ENCODE measurements around the gene BEST4.

BEST4 gene

GRCh38 chr1:44786138-44786840 lies 1.7 kb downstream of the BEST4 start:
- no peak for TF ChIP-seq REST (IDR thresholded peaks at IDR 0.05; ENCODE audit: insufficient read depth in 1 of 2, low read depth in 2 of 2, low read length in 2 of 2)
- peak; percentile 26 for TF ChIP-seq FOXP2 (optimal IDR thresholded peaks at IDR 0.05; ENCODE audit: borderline replicate concordance, extremely low read depth, extremely low read length, insufficient read depth)

GRCh38 chr1:44785501-44786137 lies 2.4 kb downstream of the BEST4 start:
- TF ChIP-seq FOXP2 (optimal IDR thresholded peaks at IDR 0.05; ENCODE audit: borderline replicate concordance, extremely low read depth, extremely low read length, insufficient read depth) (no peak), TAF1 (IDR thresholded peaks at IDR 0.05; ENCODE audit: borderline replicate concordance, insufficient read depth, low read length) (no peak), REST (IDR thresholded peaks at IDR 0.05; ENCODE audit: insufficient read depth in 1 of 2, low read depth in 2 of 2, low read length in 2 of 2) (no peak), SIN3A (IDR thresholded peaks at IDR 0.05; ENCODE audit: borderline replicate concordance, insufficient read depth, low read length) (no peak), POLR2AphosphoS5 (IDR thresholded peaks at IDR 0.05; ENCODE audit: low read depth, low read length) (no peak)

- no peak for TF ChIP-seq SIN3A (IDR thresholded peaks at IDR 0.05; ENCODE audit: borderline replicate concordance, insufficient read depth, low read length)
These were observed 3.0 kb downstream of the BEST4 start for GRCh38 chr1:44785029-44785380.

GRCh38 chr1:44784094-44785028 lies 3.6 kb downstream of the BEST4 start:
- TF ChIP-seq TAF1 (IDR thresholded peaks at IDR 0.05; ENCODE audit: borderline replicate concordance, insufficient read depth, low read length): no peak
- no peak for TF ChIP-seq POLR2AphosphoS5 (IDR thresholded peaks at IDR 0.05; ENCODE audit: low read depth, low read length)
- no peak for TF ChIP-seq SIN3A (IDR thresholded peaks at IDR 0.05; ENCODE audit: borderline replicate concordance, insufficient read depth, low read length)
- no peak for TF ChIP-seq REST (IDR thresholded peaks at IDR 0.05; ENCODE audit: insufficient read depth in 1 of 2, low read depth in 2 of 2, low read length in 2 of 2)
- no peak for TF ChIP-seq FOXP2 (optimal IDR thresholded peaks at IDR 0.05; ENCODE audit: borderline replicate concordance, extremely low read depth, extremely low read length, insufficient read depth)

- TF ChIP-seq REST (IDR thresholded peaks at IDR 0.05; ENCODE audit: insufficient read depth in 1 of 2, low read depth in 2 of 2, low read length in 2 of 2): no peak
- TF ChIP-seq FOXP2 (optimal IDR thresholded peaks at IDR 0.05; ENCODE audit: borderline replicate concordance, extremely low read depth, extremely low read length, insufficient read depth): no peak
These were observed 4.3 kb downstream of the BEST4 start for GRCh38 chr1:44783697-44784093.

Measured in PFSK-1 (cell line).